Left renal cortex interstitium (tissue), 4 donors: ENCODE measurements around the gene LSM2. TPM values are rescaled to one million over a fixed set of nuclear protein-coding genes. Genes with fewer than 3 reads are reported as not detected.
A peak's percentile ranks its signal among the peaks of the same experiment; 100 is the strongest.
"Not testable (repeated sequence)": the region's sequence is repeated elsewhere in the genome, so short reads cannot be mapped to it uniquely, and the experiment has no call there.

Experiments used
- DNase-seq, 4 donors: peaks; one replicate each; pipeline ENCODE4 v3.0.0-alpha.2; 2013; ENCODE audit warnings: low read depth in 4 of 4, low spot score in 2 of 4, missing footprints in 1 of 4
- polyA plus RNA-seq, 4 donors: library from polyadenylated mRNA; unstranded; fragments of 120-200 nt; gene quantifications; one replicate each; pipeline ENCODE4 v1.2.1, GENCODE V29; 2013; ENCODE audit not compliant: insufficient read length in 4 of 4

LSM2 gene
- polyA plus RNA-seq, 4 donors, result 80.4 to 88.0 (median 84.9) TPM

DNA sequence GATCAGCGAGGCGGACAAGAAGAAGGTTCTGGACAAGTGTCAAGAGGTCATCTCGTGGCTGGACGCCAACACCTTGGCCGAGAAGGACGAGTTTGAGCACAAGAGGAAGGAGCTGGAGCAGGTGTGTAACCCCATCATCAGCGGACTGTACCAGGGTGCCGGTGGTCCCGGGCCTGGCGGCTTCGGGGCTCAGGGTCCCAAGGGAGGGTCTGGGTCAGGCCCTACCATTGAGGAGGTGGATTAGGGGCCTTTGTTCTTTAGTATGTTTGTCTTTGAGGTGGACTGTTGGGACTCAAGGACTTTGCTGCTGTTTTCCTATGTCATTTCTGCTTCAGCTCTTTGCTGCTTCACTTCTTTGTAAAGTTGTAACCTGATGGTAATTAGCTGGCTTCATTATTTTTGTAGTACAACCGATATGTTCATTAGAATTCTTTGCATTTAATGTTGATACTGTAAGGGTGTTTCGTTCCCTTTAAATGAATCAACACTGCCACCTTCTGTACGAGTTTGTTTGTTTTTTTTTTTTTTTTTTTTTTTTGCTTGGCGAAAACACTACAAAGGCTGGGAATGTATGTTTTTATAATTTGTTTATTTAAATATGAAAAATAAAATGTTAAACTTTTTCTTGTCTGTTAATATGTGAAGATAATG, 23.0 kb upstream of the LSM2 start:
- DNase-seq, result peak; percentile 54 to 87 (median 74)

DNA sequence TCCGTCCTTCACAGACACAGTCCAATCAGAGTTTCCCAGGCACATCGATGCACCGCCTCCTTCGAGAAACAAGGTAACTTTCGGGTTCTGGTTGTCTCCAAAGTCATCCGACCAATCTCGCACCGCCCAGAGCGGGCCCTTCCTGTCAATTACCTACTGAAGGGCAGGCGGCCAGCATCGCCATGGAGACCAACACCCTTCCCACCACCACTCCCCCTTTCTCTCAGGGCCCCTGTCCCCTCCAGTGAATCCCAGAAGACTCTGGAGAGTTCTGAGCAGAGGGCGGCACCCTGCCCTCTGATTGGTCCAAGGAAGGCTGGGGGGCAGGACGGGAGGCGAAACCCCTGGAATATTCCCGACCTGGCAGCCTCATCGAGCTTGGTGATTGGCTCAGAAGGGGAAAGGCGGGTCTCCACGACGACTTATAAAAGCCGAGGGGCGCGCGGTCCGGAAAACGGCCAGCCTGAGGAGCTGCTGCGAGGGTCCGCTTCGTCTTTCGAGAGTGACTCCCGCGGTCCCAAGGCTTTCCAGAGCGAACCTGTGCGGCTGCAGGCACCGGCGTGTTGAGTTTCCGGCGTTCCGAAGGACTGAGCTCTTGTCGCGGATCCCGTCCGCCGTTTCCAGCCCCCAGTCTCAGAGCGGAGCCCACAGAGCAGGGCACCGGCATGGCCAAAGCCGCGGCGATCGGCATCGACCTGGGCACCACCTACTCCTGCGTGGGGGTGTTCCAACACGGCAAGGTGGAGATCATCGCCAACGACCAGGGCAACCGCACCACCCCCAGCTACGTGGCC, 20.7 kb upstream of the LSM2 start, which contains the start of gene HSPA1B:
HSPA1B (plus strand) TSS at position 453 of the 794 bp plus-strand sequence; CDS start at position 666, 213 bp downstream.
- peak; percentile 97 to 99 (median 98) for DNase-seq

DNA sequence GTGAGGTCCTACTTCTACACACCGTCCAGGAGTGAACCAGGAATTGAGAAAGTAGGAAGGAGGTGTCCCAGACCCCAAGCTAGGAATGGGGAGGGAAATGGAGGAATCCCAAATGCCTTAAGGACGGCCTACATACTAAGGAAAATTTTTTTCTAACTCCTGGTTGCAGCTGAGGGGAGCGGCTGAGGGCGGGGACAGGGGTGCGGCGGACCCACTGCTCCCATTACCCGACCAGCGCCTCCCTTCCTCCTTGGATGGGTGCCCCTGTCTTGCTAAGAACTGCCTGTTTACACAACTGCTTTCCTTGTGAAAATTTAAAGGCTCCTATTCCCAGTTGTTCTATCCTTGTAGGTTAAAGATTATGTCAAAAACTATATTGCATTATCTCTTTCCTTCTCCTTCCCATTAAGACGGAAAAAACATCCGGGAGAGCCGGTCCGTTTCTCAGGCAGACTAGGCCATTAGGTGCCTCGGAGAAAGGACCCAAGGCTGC, 20.1 kb upstream of the LSM2 start:
- no peak for DNase-seq

DNA sequence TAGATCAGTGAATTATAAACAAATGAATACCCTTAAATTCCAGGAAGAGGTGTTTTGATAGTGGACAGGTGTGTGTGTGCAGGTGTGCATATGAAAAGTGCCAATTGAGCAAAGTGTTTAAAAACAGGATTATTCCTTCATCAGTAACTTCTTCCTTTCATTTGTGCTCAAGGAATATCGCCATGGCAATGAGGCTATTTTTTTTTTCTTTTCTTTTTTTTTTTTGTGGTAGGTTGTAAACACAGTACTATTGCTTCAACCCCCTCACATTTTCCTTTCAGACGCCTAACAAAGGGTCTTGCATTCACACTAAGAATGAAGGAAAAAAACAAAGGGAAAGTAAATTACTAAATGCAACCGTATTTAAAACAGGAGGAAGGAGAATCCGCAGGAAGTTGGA, 18.8 kb upstream of the LSM2 start:
- DNase-seq, result no peak

DNA sequence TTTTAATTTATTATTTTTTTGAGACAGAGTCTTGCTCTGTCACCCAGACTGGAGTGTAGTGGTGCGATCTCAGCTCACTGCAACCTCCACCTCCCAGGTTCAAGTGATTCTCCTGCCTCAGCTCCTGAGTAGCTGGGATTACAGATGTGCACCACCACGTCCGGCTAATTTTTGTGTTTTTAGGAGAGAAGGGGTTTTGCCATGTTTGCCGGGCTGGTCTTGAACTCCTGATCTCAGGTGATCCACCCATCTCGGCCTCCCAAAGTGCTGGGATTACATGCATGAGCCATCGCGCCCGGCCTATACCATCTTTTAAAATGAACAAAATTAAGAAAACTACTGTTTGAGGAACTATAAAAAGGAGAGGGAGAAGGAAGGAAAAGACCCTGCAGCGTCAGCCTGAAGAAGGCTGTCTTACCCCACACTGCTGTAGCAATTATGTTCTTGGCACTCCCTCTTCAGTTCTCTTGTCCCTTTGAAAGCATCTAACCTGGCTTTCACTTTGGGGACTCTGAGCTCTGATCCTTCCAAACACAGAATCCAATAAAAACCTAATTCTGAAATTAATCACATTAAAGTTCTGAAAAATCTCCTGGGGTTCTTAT, 16.9 kb upstream of the LSM2 start:
- not testable (repeated sequence) for DNase-seq

DNA sequence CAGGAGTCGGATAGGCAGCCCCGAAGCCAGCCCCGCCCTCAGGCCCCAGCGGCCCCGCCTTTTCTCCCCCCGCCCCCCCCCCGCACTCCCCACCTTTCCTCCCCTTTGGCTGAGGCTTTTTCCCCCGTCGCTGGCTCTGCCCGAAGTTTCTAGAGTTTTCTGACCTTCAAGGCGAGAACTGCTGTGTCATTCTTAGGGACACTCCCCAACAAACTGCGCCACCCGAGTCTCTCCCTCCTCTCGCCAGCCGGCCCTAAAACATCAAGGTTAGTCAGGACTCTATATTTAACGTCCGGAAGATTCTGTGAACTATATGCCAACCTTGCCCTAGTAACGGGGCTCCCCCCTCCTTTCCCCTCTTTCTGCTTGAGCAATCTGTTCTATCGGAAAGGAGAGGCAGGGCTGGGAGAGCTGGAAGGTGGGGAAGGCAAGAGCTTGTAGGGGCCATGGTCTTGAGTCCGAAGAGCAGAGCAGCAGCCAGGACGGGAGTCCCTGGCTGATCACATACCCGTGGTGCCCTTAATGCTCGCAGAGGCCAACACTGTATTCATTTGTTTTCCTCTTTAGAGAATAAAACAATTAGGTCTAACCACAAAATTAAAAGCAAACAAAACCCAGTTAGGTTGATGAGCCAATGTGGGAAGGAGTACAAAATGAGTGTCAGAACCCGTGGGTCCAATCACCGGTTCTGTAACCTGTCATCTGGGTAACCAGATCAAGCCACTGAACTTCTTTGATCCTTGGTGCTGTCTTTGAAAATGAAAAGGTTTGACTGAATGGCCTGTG, 15.5 kb upstream of the LSM2 start:
- DNase-seq, result peak in 1 of 4 donors; percentile 51

DNA sequence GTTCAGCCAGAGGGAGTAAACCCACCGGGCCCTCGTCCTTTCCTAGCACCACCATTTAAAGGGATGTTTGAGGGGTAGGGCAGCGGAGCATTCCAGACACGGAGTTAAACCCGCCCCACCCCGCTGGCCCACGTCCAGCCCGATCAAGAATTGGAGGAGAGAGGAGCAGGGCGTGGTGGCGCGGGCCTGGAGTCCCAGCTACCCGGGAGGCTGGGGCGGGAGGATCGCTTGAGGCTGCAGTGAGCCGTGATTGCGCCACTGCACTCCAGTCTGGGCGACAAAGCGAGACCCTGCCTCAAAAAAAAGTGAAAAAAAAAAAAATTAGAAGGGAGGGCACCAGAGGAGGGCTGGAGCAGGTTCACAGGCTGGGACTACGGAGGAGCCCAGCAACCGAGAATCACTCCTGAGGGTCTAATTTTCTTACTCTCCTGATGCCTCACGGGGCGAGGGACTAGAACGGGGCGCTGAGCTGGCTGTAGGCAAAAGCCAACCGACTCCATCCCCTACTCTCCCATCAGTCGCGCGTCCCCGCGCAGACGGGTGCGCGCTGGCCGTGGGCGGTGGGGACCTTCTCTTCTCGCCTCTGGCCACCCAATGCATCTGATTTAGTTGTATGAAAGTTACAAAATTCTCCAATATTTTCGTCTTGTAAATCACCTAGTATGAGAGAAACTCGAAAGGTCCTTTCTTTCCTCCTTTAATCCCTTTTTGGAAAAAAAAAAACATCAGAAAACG, 14.7 kb upstream of the LSM2 start:
- peak in 1 of 4 donors; percentile 59 for DNase-seq

DNA sequence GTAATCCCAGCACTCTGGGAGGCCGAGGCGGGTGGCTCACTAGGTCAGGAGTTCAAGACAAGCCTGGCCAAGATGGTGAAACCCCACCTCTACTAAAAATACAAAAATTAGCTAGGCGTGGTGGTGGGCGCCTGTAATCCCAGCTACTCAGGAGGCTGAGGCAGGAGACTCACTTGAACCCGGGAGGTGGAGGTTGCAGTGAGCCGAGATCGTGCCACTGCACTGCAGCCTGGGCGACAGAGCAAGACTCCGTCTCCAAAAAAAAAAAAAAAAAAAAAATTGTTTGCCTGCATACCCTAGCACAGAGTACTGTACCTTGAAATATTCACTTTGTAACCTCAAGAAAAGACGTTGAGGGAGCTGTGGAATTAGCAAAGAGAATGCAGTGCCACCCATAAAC, 13.6 kb upstream of the LSM2 start:
- DNase-seq, result not testable (repeated sequence)

DNA sequence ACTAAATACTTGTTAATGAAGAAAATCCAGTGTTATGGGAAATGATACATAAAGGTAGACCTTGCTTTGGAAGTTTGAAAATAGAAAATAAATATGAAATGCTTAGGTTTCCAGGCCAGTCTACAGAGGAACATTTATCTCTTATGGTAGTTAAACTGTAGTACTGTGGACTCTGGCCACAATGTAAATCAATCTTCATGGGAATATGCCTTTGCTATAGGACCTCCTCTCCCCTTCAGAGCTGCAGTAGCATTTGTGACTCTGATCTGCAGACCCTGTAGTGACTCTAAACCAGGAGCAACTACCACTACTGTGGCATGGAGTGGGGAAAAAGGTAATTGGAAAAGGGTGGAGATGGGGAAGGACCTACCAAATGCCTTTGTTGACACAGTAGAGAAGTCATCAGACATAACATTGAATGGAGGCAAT, 13.1 kb upstream of the LSM2 start:
- DNase-seq, result no peak

DNA sequence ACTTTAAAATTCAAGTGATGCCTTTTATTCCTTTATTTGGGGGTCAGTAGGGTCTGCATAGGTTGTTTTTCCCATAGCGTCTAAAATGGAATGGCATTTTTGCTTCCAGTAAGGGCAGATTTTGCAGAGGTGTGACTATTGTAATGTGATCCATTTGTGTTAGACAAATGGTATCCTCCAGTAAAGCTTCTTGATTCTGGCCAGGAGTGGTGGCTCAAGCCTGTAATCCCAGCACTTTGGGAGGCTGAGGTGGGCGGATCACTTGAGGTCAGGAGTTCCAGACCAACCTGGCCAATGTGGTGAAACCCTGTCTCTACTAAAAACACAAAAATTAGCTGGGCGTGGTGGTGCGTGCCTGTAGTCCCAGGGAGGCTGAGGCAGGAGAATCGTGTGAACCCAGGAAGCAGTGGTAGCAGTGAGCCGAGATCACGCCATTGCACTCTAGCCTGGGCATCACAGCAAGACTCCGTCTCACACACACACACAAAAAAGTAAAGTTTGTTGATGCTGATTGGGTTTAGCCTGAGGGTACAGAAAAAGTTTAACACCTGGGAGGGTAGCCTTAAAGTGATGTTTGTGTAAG, 11.3 kb upstream of the LSM2 start:
- not testable (repeated sequence) for DNase-seq

DNA sequence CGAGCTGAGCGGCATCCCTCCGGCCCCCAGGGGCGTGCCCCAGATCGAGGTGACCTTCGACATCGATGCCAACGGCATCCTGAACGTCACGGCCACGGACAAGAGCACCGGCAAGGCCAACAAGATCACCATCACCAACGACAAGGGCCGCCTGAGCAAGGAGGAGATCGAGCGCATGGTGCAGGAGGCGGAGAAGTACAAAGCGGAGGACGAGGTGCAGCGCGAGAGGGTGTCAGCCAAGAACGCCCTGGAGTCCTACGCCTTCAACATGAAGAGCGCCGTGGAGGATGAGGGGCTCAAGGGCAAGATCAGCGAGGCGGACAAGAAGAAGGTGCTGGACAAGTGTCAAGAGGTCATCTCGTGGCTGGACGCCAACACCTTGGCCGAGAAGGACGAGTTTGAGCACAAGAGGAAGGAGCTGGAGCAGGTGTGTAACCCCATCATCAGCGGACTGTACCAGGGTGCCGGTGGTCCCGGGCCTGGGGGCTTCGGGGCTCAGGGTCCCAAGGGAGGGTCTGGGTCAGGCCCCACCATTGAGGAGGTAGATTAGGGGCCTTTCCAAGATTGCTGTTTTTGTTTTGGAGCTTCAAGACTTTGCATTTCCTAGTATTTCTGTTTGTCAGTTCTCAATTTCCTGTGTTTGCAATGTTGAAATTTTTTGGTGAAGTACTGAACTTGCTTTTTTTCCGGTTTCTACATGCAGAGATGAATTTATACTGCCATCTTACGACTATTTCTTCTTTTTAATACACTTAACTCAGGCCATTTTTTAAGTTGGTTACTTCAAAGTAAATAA, 10.6 kb upstream of the LSM2 start:
- not testable (repeated sequence) for DNase-seq

DNA sequence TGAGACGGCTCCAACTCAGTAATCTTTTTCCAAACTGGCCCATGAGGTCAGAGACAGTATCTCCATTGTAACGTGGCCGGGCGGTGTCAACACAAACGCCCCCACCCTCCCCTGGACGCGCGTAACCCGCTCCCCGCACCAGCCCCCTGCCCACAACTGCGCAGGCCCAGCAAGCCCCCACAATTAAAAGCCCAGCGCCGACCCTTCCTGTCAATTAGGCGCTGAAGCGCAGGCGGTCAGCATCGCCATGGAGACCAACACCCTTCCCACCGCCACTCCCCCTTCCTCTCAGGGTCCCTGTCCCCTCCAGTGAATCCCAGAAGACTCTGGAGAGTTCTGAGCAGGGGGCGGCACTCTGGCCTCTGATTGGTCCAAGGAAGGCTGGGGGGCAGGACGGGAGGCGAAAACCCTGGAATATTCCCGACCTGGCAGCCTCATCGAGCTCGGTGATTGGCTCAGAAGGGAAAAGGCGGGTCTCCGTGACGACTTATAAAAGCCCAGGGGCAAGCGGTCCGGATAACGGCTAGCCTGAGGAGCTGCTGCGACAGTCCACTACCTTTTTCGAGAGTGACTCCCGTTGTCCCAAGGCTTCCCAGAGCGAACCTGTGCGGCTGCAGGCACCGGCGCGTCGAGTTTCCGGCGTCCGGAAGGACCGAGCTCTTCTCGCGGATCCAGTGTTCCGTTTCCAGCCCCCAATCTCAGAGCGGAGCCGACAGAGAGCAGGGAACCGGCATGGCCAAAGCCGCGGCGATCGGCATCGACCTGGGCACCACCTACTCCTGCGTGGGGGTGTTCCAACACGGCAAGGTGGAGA, 8.5 kb upstream of the LSM2 start, which contains the start of the genes HSPA1A and HSPA1L:
HSPA1A (plus strand) TSS at position 519 of the 814 bp plus-strand sequence; CDS start at position 733, 214 bp downstream.
HSPA1L (minus strand) TSS at position 259 of the 814 bp plus-strand sequence. CDS start 3,311 bp downstream, outside the sequence.
- DNase-seq, result peak; percentile 90 to 98 (median 94)

DNA sequence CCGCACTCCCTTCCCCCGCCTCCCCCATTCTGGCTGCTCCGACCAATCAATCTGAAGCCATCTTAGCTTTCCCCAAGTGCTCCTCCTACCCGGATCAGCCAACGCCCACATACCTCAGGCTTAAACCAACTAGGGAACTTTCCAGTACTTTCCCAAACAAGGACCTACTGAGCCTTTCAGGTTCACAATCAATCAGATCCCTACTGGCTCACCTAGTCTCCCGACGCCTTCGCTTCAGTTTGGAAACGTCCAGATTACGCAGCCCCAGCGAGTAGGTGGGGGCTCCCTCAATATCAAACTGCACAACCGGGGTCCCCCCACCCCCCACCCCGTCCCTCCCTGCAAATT, 7.9 kb upstream of the LSM2 start:
- peak; percentile 81 to 94 (median 93) for DNase-seq

DNA sequence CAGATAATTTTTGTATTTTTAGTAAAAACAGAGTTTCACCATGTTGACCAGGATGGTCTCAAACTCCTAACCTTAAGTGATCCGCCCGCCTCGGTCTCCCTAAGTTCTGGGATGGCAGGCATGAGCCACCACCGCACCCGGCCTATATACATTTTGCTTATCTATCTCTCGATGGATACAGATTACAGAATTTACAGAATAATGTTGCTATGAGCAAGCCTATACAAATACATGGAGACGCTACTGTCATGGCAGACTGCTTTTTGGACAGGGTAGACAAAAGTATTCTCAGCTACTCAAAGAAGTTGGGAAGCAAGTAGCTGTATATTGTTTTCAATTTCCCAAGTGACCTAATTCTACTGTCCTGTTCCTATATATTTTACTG, 6.7 kb upstream of the LSM2 start:
- DNase-seq, result no peak

DNA sequence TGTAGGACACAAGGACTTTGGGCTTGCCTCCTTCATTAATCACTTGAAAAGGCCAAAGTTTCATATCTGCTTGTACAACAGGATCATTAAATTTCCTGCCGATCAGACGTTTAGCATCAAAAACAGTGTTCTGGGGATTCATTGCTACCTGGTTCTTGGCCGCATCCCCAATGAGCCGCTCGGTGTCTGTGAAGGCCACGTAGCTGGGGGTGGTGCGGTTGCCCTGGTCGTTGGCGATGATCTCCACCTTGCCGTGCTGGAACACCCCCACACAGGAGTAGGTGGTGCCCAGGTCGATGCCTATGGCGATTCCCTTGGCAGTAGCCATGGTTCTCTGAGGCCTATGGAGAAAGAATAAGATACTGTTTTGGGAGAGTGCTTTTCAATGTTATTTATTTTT, 4.9 kb upstream of the LSM2 start:
- no peak for DNase-seq

DNA sequence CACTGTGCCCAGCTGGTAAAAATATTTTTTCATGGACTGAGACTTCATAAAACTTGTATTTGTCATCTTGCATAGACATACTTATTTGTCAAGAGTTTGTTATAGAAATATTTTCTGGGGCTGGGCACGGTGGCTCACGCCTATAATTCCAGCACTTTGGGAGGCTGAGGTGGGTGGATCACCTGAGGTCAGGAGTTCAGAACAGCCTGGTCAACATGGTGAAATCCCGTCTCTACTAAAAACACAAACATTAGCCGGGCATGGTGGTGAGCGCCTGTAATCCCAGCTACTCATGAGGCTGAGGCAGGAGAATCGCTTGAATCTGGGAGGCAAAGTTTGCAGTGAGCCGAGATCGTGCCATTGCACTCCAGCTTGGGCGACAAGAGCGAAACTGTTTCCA, 1.8 kb upstream of the LSM2 start:
- not testable (repeated sequence) for DNase-seq

DNA sequence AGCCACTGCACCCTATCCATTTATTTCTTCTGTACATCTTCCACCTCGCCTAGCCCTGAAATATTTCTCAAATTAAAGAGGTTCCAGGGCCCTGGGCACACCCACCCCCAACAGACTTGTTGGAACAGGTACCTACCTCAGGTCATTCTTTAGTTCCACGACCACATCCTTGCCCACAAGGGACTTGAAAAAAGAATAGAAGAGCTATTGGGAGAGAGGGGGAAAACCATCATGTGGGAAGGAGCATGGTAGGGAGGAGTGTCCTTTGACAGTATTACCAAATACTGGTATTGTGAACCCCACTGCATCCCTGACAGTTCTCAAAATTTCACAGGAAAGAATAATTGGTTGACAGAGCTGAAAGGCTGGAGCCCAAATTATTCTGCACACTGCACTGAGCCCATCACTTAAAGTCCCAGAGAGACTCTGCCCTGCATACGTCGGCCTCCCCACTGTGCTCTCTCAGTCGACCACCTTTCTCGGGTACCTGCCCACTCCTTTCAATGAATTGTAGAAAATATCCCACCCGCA, 762 bp downstream of the LSM2 start:
- DNase-seq, result no peak
